OCI-LY7 (cell line): ENCODE measurements around the gene FBH1. TPM values are rescaled to one million over a fixed set of nuclear protein-coding genes. Genes with fewer than 3 reads are reported as not detected.

Experiments
- BruUV-seq: library from RNA; stranded (reverse); fragments of 400-500 nt; replicated peaks from 2 replicates; lab custom pipeline; 2021; lab: Mats Ljungman, UMichigan
- CTCF ChIA-PET: fragments of 300-600 bp; sonication (Branson Sonifier 250); formaldehyde crosslinking; loops from one replicate; lab custom pipeline; 2022; ENCODE audit warnings: antibody characterized with exemption; ENCODE audit not compliant: unreplicated experiment; lab: Charles Lee
- POLR2A ChIA-PET: fragments of 300-600 bp; sonication (Branson Sonifier 250); formaldehyde crosslinking; loops from one replicate; lab custom pipeline; 2022; ENCODE audit warnings: antibody characterized with exemption; lab: Charles Lee
- DNase-seq: peaks from one replicate; pipeline ENCODE4 v3.0.0-alpha.2; 2015; ENCODE audit warnings: low spot score
- H2AFZ ChIP-seq: fragments of 200-600 bp; sonication (generic), shearing (Covaris generic); 2 replicates; pipeline ENCODE4 v1.6.1; 2014; ENCODE audit warnings: mild to moderate bottlenecking, antibody characterized with exemption, low read length, moderate library complexity
- H3K27ac ChIP-seq: fragments of 200-600 bp; sonication (generic); 2 replicates; pipeline ENCODE4 v1.5.1; 2014; ENCODE audit warnings: mixed run types, low read depth, mild to moderate bottlenecking, moderate library complexity, low read length, inconsistent platforms; ENCODE audit not compliant: poor library complexity, severe bottlenecking
- H3K36me3 ChIP-seq: fragments of 200-600 bp; sonication (generic); 2 replicates; pipeline ENCODE4 v1.6.1; 2014; ENCODE audit warnings: mild to moderate bottlenecking, antibody characterized with exemption, low read length, moderate library complexity, mixed read lengths; ENCODE audit not compliant: insufficient read depth
- H3K4me1 ChIP-seq: fragments of 200-600 bp; sonication (generic); 2 replicates; pipeline ENCODE4 v1.5.1; 2014; ENCODE audit warnings: mild to moderate bottlenecking, low read length; ENCODE audit not compliant: insufficient read depth, poor library complexity, severe bottlenecking
- H3K4me2 ChIP-seq: fragments of 200-600 bp; sonication (generic); 2 replicates; pipeline ENCODE4 v1.6.1; 2014; ENCODE audit warnings: mild to moderate bottlenecking, low read length
- H3K4me3 ChIP-seq: fragments of 200-600 bp; sonication (generic); 2 replicates; pipeline ENCODE4 v1.5.1; 2014; ENCODE audit warnings: mild to moderate bottlenecking, low read depth, low read length; ENCODE audit not compliant: poor library complexity, severe bottlenecking
- H3K79me2 ChIP-seq: fragments of 200-600 bp; sonication (generic); 2 replicates; pipeline ENCODE4 v1.6.1; 2016; ENCODE audit warnings: low read depth, mild to moderate bottlenecking, low read length, moderate library complexity, mixed read lengths; ENCODE audit not compliant: insufficient read depth
- H3K9me2 ChIP-seq: fragments of 200-600 bp; sonication (generic); 2 replicates; pipeline ENCODE4 v1.6.1; 2016; ENCODE audit warnings: mild to moderate bottlenecking, low read length, mixed read lengths; ENCODE audit not compliant: insufficient read depth
- H3K9me3 ChIP-seq: fragments of 200-600 bp; sonication (generic); 2 replicates; pipeline ENCODE4 v1.6.1; 2014; ENCODE audit warnings: mild to moderate bottlenecking, mixed run types, low read length, mixed read lengths
- H4K20me1 ChIP-seq: fragments of 200-600 bp; sonication (generic); 2 replicates; pipeline ENCODE4 v1.6.1; 2014; ENCODE audit warnings: mild to moderate bottlenecking, antibody characterized with exemption, low read length, moderate library complexity, mixed read lengths; ENCODE audit not compliant: insufficient read depth
- CTCF ChIP-seq: fragments of 200-600 bp; sonication (generic); conservative IDR thresholded peaks from 2 replicates; pipeline ENCODE4 v1.5.1; 2014; ENCODE audit warnings: mild to moderate bottlenecking, antibody characterized with exemption, low read length, moderate library complexity, mixed read lengths
- EZH2phosphoT487 ChIP-seq: fragments of 200-600 bp; sonication (generic); IDR thresholded peaks from 2 replicates; pipeline ENCODE4 v1.6.1; 2018; ENCODE audit warnings: low read depth, borderline replicate concordance, mild to moderate bottlenecking, mixed run types, antibody characterized with exemption, low read length, moderate library complexity, mixed read lengths
- intact Hi-C: fragments of 100-400 bp; cut with micrococcal nuclease; formaldehyde crosslinking; loops from one replicate; pipeline ENCODE4 v1.10.0; 2022; ENCODE audit not compliant: unreplicated experiment
- total RNA-seq, 2 experiments: library from RNA; depleted of rRNA in 1 of 2; stranded (reverse); fragments of >200 nt in 1 of 2; shearing (Covaris generic) in 1 of 2; gene quantifications; 2 replicates each; pipeline ENCODE4 v1.2.3, GENCODE V29; 2014 to 2022

FBH1 gene
- total RNA-seq, 2 experiments from 2014 or later = 58.1 to 65.6 TPM

GRCh38 chr10:5897504-5897903 lies 7.5 kb downstream of the FBH1 start:
- CTCF ChIA-PET = no interaction called here
- intact Hi-C loops = no loop called here
- no TSS peak for BruUV-seq
- Histone ChIP-seq H4K20me1 (no peaks in the 10 kb centered on the region), H3K36me3 (peaks cover 52% of the 10 kb centered on the region), H3K27ac (no peak overlapping the region), H3K4me3 (no peak overlapping the region), H2AFZ (no peak overlapping the region), H3K4me2 (no peak overlapping the region), H3K79me2 (peaks cover 8% of the 10 kb centered on the region; the same call in 1 of the 2 replicates), H3K4me1 (peaks cover 18% of the 10 kb centered on the region), H3K9me2 (no peaks in the 10 kb centered on the region), H3K9me3 (no peaks in the 10 kb centered on the region)
- POLR2A ChIA-PET = interaction anchor here (2.0 kb wide), 1 partner anchor 15 kb away, joined by 4 read pairs; no protein-coding TSS in a partner anchor
- TF ChIP-seq CTCF = no peak
- no peak for TF ChIP-seq EZH2phosphoT487
- no peak for DNase-seq

- TF ChIP-seq EZH2phosphoT487 = no peak
- no peak for TF ChIP-seq CTCF
- Histone ChIP-seq H3K4me2 (no peak overlapping the region), H3K27ac (no peak overlapping the region), H2AFZ (no peak overlapping the region), H3K9me2 (no peaks in the 10 kb centered on the region), H3K4me1 (peaks cover 18% of the 10 kb centered on the region), H3K36me3 (peaks cover 47% of the 10 kb centered on the region), H3K4me3 (no peak overlapping the region), H3K79me2 (0 out of 2 replicates have a peak, but pooled peaks cover 8% of the 10 kb centered on the region), H4K20me1 (no peaks in the 10 kb centered on the region), H3K9me3 (no peaks in the 10 kb centered on the region)
- intact Hi-C loops = no loop called here
- no TSS peak for BruUV-seq
- CTCF ChIA-PET = no interaction called here
- POLR2A ChIA-PET = no interaction called here
- no peak for DNase-seq
Measured at GRCh38 chr10:5898163-5898562, 8.1 kb downstream of the FBH1 start.

GRCh38 chr10:5900247-5900646 lies 10.2 kb downstream of the FBH1 start:
- Histone ChIP-seq H3K4me1 (peaks cover 26% of the 10 kb centered on the region), H3K79me2 (0 out of 2 replicates have a peak, but pooled peaks cover 2% of the 10 kb centered on the region), H3K27ac (no peak overlapping the region), H4K20me1 (no peaks in the 10 kb centered on the region), H3K4me2 (no peak overlapping the region), H3K9me3 (no peaks in the 10 kb centered on the region), H3K4me3 (no peak overlapping the region), H3K9me2 (no peaks in the 10 kb centered on the region), H2AFZ (no peak overlapping the region), H3K36me3 (peaks cover 36% of the 10 kb centered on the region)
- no TSS peak for BruUV-seq
- ChIA-PET POLR2A (interaction anchor here (0.6 to 0.7 kb wide), 4 partner anchors 17 to 192 kb away, joined by 3 to 4 read pairs (median 3); no protein-coding TSS in a partner anchor), CTCF (interaction anchor here (0.7 kb wide), 1 partner anchor 10 kb away, joined by 3 read pairs; the partner anchor contains the start of genes ANKRD16 and FBH1)
- intact Hi-C loops = no loop called here
- TF ChIP-seq EZH2phosphoT487 (no peak), CTCF (no peak)
- DNase-seq = no peak
